K562 (cell line): ENCODE data around the gene GLI1. TPM values are rescaled to one million over a fixed set of nuclear protein-coding genes. Genes with fewer than 3 reads are reported as not detected.

Experiments used
- ATAC-seq: fragments of 200-7000 bp; cut with Tn5 transposase; 3 replicates; pipeline ENCODE4 v1.9.1; 2020; ENCODE audit warnings: moderate library complexity
- BruUV-seq: library from RNA; stranded (reverse); fragments of 400-500 nt; replicated peaks from 2 replicates; lab custom pipeline; 2021; lab: Mats Ljungman, UMichigan
- CTCF ChIA-PET: fragments of 300-600 bp; formaldehyde crosslinking; extraction: SDS; loops from one replicate; lab custom pipeline; 2021; ENCODE audit warnings: low intra/inter-chr PET ratio; lab: Yijun Ruan, JAX
- POLR2A ChIA-PET: fragments of 300-600, 350-650 bp; sonication (Branson Sonifier 250); formaldehyde crosslinking; extraction: SDS; loops from one replicate; lab custom pipeline; 2021; ENCODE audit warnings: antibody characterized with exemption, inconsistent platforms; lab: Yijun Ruan, JAX
- DNase-seq, 4 experiments: peaks; one replicate each; pipeline versions ENCODE4 v3.0.0 to v3.0.0-alpha.2; 2011 to 2018; ENCODE audit warnings: low spot score in 3 of 4, mixed read lengths in 3 of 4; ENCODE audit errors: extremely low read depth in 1 of 4
- FAIRE-seq: peaks from 2 replicates; lab custom pipeline; 2011; peaks lifted over from hg19 to GRCh38; lab: Jason Lieb, UNC
- H2AFZ ChIP-seq: 2 replicates; pipeline ENCODE4 v1.6.0; 2011; ENCODE audit warnings: low read depth, low read length, control low read depth, inconsistent platforms
- H3K27ac ChIP-seq: fragments of 200-600 bp; 3 replicates; pipeline ENCODE4 v1.8.0; 2011; ENCODE audit warnings: low read depth, mild to moderate bottlenecking, control low read depth, inconsistent platforms, low read length, moderate library complexity, mixed read lengths; ENCODE audit errors: extremely low read depth
- H3K27me3 ChIP-seq, 2 experiments: fragments of 300-600 bp in 1 of 2; 2 replicates in 1 of 2; 3 replicates in 1 of 2; pipeline versions ENCODE4 v1.6.0 to v1.8.0; 2011; ENCODE audit warnings: inconsistent platforms in 2 of 2, low read length in 2 of 2, mild to moderate bottlenecking in 1 of 2, mixed read lengths in 1 of 2, moderate library complexity in 1 of 2; ENCODE audit not compliant: control insufficient read depth in 2 of 2, insufficient read depth in 2 of 2
- H3K36me3 ChIP-seq: fragments of 300-600 bp; 3 replicates; pipeline ENCODE4 v1.8.0; 2011; ENCODE audit warnings: mild to moderate bottlenecking, low read length, inconsistent platforms; ENCODE audit not compliant: control insufficient read depth, insufficient read depth
- H3K4me1 ChIP-seq, 2 experiments: fragments of 200-600 bp in 1 of 2; replicated peaks in 1 of 2; 2 replicates in 1 of 2; 3 replicates in 1 of 2; pipeline versions ENCODE4 v1.5.1 to v1.8.0; 2011; ENCODE audit warnings: inconsistent platforms in 2 of 2, low read length in 2 of 2, mild to moderate bottlenecking in 1 of 2, mixed read lengths in 1 of 2, moderate library complexity in 1 of 2; ENCODE audit not compliant: control insufficient read depth in 2 of 2, insufficient read depth in 2 of 2
- H3K4me2 ChIP-seq: 2 replicates; pipeline ENCODE4 v1.6.1; 2011; ENCODE audit warnings: low read length, control low read depth, inconsistent platforms, mixed read lengths; ENCODE audit not compliant: insufficient read depth
- H3K4me3 ChIP-seq: fragments of 200-600 bp; sonication (generic), shearing (Covaris generic); 2 replicates; pipeline ENCODE4 v1.5.1; 2016; ENCODE audit warnings: control low read depth, inconsistent platforms
- H3K79me2 ChIP-seq: fragments of 200-600 bp; 3 replicates; pipeline ENCODE4 v1.8.0; 2011; ENCODE audit warnings: low read length, inconsistent platforms; ENCODE audit not compliant: control insufficient read depth, insufficient read depth
- H3K9ac ChIP-seq, 2 experiments: 2 replicates each; pipeline versions ENCODE4 v1.6.0 to v1.6.1; 2011; ENCODE audit warnings: low read depth in 2 of 2, low read length in 2 of 2, control low read depth in 1 of 2, inconsistent platforms in 1 of 2, mild to moderate bottlenecking in 1 of 2, mixed read lengths in 1 of 2; ENCODE audit not compliant: insufficient read depth in 1 of 2
- H3K9me1 ChIP-seq: one replicate; pipeline ENCODE4 v1.6.0; 2011; ENCODE audit warnings: inconsistent platforms, mild to moderate bottlenecking, low read length, moderate library complexity; ENCODE audit not compliant: control insufficient read depth, insufficient read depth
- H3K9me3 ChIP-seq: replicated peaks from 2 replicates; pipeline ENCODE4 v1.5.1; 2011; ENCODE audit warnings: low read depth, low read length, inconsistent platforms; ENCODE audit not compliant: control insufficient read depth, insufficient read depth
- H4K20me1 ChIP-seq: replicated peaks from 2 replicates; pipeline ENCODE4 v1.6.1; 2011; ENCODE audit warnings: low read length, inconsistent platforms, mixed read lengths; ENCODE audit not compliant: control insufficient read depth, insufficient read depth
- CTCF ChIP-seq, 3 experiments: IDR thresholded peaks in 2 of 3; conservative IDR thresholded peaks in 1 of 3; 2 replicates each; pipeline ENCODE4 v1.5.1; 2011 to 2012; ENCODE audit warnings: low read length in 3 of 3, mild to moderate bottlenecking in 3 of 3, control low read depth in 2 of 3, improper control_type of control experiment in 1 of 3, inconsistent platforms in 1 of 3, low read depth in 1 of 3, mixed read lengths in 1 of 3, moderate library complexity in 1 of 3; ENCODE audit not compliant: insufficient read depth in 2 of 3
- JUN ChIP-seq, 2 experiments: sonication (generic) in 1 of 2; formaldehyde crosslinking in 1 of 2; IDR thresholded peaks; 2 replicates each; pipeline versions ENCODE4 v1.6.1 to v1.8.0; 2012 to 2022; ENCODE audit warnings: borderline replicate concordance in 2 of 2, mild to moderate bottlenecking in 2 of 2, improper control_type of control experiment in 1 of 2, low read depth in 1 of 2, low read length in 1 of 2, missing genetic modification reagents in 1 of 2
- SMARCE1 ChIP-seq: fragments of 450-650 bp; IDR thresholded peaks from 2 replicates; pipeline ENCODE4 v1.7.1; 2016; ENCODE audit warnings: mild to moderate bottlenecking
- SNRNP70 ChIP-seq: fragments of 200-400 bp; formaldehyde crosslinking; optimal IDR thresholded peaks from 2 replicates; pipeline ENCODE3; 2017; ENCODE audit warnings: low read depth, low read length
- U2AF2 ChIP-seq: fragments of 200-400 bp; formaldehyde crosslinking; optimal IDR thresholded peaks from 2 replicates; pipeline ENCODE3; 2017; ENCODE audit warnings: low read depth, mild to moderate bottlenecking, low read length
- WGBS: fragments of 100-300 bp; shearing (Covaris generic); methylation state at CpG from one replicate; pipeline ENCODE4 v1.1.6; 2016; ENCODE audit warnings: low coverage, mixed read lengths; ENCODE audit not compliant: insufficient coverage; ENCODE audit errors: missing lambda C conversion rate; 5-methylcytosine and 5-hydroxymethylcytosine counted together
- in situ Hi-C: fragments of 300-500 bp; cut with MboI; formaldehyde crosslinking; loops from 4 replicates; pipeline ENCODE4 v1.15.0; 2018; ENCODE audit warnings: inconsistent platforms, mixed read lengths
- intact Hi-C: fragments of 100-400 bp; cut with micrococcal nuclease; formaldehyde crosslinking; loops from 2 replicates; pipeline ENCODE4 v1.14.2; 2022
- polyA plus RNA-seq, 8 experiments: library from polyadenylated mRNA; depleted of rRNA in 4 of 8; stranded (reverse) in 5 of 8; unstranded in 3 of 8; fragments of >200 nt; fragmentation: Nextera tagmentation in 2 of 8; fragmentation: Illumina TruSeq in 1 of 8; extraction: Ambion mirVana in 2 of 8; extraction: Trizol in 1 of 8; gene quantifications; 2 replicates each; pipeline versions ENCODE4 v1.2.1 to v1.2.3, GENCODE V29; 2011 to 2014; ENCODE audit warnings: inconsistent platforms in 1 of 8, missing spikeins in 1 of 8
- total RNA-seq, 7 experiments: library from RNA; depleted of rRNA in 6 of 7; stranded (reverse); fragments of >200 nt in 6 of 7; fragmentation: Illumina TruSeq in 2 of 7; extraction: Trizol in 2 of 7; gene quantifications; 2 replicates each; pipeline versions ENCODE4 v1.2.1 to v1.2.3, GENCODE V29; 2011 to 2021; ENCODE audit warnings: low replicate concordance in 1 of 7

Gene GLI1
- total and polyA plus RNA-seq, 9 of the 15 experiments (the other 6 are each of a cell fraction or from before 2014, with no cell fraction given) = 0.24 to 3.7 (median 0.61) TPM

- H3K9me3 ChIP-seq = no peaks in the 10 kb centered on the region
- TF ChIP-seq SMARCE1 (no peak), CTCF (IDR thresholded peaks at IDR 0.05 in 2 of 3, conservative IDR thresholded peaks at IDR 0.05 in 1 of 3; ENCODE audit: insufficient read depth in 2 of 3, low read depth in 1 of 3, low read length in 3 of 3) (no peak), JUN (IDR thresholded peaks at IDR 0.05; ENCODE audit: borderline replicate concordance, low read depth, low read length) (no peak), JUN (CRISPR knock-in tag; IDR thresholded peaks at IDR 0.05; ENCODE audit: borderline replicate concordance) (no peak), U2AF2 (no peak), SNRNP70 (no peak)
- TF ChIP-seq, all 486 proteins: peak for 0
- no peak overlapping the region for H3K27ac ChIP-seq
- in situ Hi-C loops = no loop called here
- no peak for FAIRE-seq
- no peak for ATAC-seq
- peaks cover 6 to 26% of the 10 kb centered on the region in 2 experiments; a peak in 4 of 5 replicates for H3K27me3 ChIP-seq
- ChIA-PET CTCF (no interaction called here), POLR2A (interaction anchor here (0.6 to 1.9 kb wide), 7 partner anchors 8 to 40 kb away, joined by 3 to 7 read pairs (median 4); partner anchors contain the start of gene INHBE)
- no peaks in the 10 kb centered on the region for H3K36me3 ChIP-seq
- WGBS = 35% methylated on average over 5 of the region's 5 CpGs
- intact Hi-C loops = no loop called here
- H2AFZ ChIP-seq = no peak overlapping the region
- DNase-seq = no peak
- no peaks in the 10 kb centered on the region for H4K20me1 ChIP-seq
- peaks cover 41 to 53% of the 10 kb centered on the region in 2 experiments for H3K4me1 ChIP-seq
- no peak overlapping the region for H3K4me2 ChIP-seq
- no peaks in the 10 kb centered on the region for H3K9me1 ChIP-seq
- BruUV-seq = no TSS peak
- H3K79me2 ChIP-seq = no peaks in the 10 kb centered on the region
- no peak overlapping the region for H3K4me3 ChIP-seq
- no peak overlapping the region for H3K9ac ChIP-seq
Observed at GRCh38 chr12:57473886-57474285, 14.3 kb downstream of the GLI1 start.
